OCI-M1 (cell line): Measurements from ENCODE around the gene AFF3.
"Not testable (repeated sequence)": the region's sequence is repeated elsewhere in the genome, so short reads cannot be mapped to it uniquely, and the experiment has no call there.

Experiments used
- DNase-seq: peaks from one replicate; lab custom pipeline; 2025; lab: John Stamatoyannopoulos, UW

Gene AFF3

DNA sequence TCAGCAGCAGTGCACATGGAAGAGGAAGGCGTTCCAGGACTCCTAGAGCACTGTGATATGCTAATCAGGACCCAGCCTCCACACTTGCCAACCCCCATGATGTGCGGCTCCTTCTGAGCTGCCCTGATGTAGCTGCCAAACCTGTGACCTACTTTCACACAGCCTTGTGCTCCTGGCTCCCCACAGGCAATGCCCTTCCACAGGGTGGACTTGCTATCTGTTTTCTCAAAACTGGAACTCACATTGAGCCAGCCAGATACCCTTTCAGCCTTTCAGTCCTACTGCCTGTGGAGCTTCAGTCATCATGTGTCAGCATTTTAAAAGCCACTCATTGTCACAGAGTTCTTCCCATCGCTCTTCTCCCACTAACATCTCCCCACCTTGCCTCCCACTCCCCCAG lies 181.6 kb downstream of the AFF3 start:
- DNase-seq: no peak

DNA sequence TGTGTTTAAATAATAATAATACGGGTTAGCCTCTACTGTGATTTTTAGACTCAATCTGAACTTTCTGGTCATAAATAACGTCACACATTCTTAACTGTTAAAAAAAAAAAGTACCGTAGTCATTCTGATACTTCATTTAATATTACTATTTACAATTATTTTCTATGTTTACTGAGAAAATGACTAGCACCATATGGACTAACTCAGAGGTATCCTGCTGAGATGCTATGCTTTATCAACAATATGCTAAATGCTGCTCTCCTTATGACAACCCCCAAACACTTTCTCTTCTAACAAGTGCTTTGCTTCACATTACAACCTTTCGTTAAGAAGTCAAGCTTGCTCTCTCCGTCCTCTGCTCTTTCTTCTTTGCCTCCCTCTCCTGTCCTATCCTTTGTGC lies 182.1 kb downstream of the AFF3 start:
- DNase-seq: no peak

- no peak for DNase-seq
Measured at GRCh38 chr2:99959261-99960014, 183.0 kb downstream of the AFF3 start.

GRCh38 chr2:99957332-99958133 lies 184.9 kb downstream of the AFF3 start:
- DNase-seq: no peak

DNA sequence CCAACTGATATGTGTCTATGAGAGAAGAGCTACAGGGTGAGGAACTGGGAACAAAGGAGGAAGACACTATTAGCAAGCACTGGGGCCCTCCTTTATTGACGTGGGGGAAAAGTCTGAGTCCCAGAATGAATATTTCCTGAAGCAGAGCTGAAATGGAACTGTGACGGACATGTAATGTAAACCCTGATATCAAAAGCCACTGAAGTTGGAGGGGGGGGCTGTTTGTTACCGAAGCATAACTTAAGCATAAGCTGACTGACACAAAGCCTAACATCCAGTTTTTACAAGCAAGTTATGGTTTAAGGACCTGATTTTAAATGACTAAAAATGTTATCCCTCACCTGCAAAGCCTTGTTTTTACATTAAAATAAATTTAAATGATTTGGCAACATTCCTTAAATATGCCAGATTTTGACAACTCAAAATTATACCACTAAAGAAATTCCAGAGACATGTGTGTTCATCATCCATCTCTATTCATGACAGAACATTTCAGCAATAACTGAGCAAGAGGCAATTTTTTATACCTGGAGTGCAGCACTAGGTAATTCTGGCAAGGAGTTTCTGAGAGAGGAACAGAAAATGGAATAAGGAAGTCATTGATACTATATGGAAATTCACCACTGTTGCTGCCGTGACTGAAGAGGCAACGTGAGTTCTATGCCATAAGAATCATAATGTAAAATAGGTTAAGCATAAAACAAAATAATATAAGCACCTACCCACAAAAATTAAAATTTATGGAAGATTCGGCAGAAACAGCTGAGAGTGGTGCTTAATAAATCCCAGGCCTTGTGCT lies 186.0 kb downstream of the AFF3 start:
- DNase-seq: no peak

DNA sequence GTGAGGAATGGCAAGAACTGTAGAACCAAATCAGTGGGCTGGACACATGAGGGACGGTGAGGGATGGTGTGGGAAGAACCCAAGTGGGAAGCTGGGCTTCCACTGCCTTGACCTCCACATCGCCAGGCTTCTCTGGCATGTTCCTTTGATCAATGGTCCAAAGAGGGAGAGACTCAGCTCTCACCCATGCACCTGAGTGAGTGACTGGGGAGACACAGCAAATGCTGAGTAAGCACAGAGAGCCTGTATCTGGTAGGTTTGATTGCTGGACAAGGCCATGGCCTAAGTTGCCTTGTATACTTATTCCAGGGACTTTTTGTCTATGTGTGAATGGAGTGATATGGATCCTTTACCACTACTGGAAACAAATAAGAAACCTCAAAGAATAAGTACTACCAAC lies 188.6 kb downstream of the AFF3 start:
- no peak for DNase-seq

DNA sequence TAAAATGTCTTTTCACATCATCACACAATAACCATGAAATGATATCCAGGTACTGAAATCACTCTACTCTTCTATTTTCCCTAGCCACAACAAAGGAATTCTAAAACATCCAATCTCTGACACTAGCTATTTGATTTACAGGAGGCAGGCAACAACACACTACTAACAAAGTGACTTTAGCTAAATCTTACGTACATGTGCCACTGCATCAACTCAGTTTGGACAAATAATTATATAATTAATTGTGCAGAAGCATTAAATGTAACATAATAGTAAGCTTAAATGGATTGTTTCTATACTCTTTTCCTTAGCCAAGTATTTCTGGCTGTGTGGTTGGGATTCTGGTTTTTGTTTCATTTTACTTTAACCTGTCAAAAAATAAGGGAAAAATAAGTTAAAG lies 192.4 kb downstream of the AFF3 start:
- no peak for DNase-seq

GRCh38 chr2:99949530-99949929 lies 192.9 kb downstream of the AFF3 start:
- no peak for DNase-seq

DNA sequence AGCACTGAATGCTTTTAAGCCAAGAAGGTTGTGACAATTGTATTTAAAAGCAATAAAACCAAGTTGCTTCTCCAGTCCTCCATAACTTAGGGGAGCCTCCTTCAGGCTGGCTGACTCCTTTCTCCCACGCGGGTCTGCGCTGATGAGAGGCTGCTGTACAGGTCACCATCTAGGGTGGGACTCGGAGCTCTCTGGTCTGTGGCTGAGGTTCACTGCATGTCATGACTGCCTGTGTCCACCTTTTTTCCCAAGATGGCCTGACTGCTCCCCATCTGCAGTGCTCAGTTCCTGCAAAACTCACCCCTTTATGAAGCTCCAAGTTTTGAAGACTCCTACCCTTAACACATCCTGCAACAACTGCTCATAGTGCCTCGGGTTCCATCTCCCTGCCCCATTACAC lies 194.4 kb downstream of the AFF3 start:
- no peak for DNase-seq

- not testable (repeated sequence) for DNase-seq
Measured at GRCh38 chr2:99947366-99947765, 195.0 kb downstream of the AFF3 start.

- DNase-seq: no peak
Measured at GRCh38 chr2:99944019-99944418, 198.4 kb downstream of the AFF3 start.

GRCh38 chr2:99942561-99943347 lies 199.6 kb downstream of the AFF3 start:
- DNase-seq: no peak

DNA sequence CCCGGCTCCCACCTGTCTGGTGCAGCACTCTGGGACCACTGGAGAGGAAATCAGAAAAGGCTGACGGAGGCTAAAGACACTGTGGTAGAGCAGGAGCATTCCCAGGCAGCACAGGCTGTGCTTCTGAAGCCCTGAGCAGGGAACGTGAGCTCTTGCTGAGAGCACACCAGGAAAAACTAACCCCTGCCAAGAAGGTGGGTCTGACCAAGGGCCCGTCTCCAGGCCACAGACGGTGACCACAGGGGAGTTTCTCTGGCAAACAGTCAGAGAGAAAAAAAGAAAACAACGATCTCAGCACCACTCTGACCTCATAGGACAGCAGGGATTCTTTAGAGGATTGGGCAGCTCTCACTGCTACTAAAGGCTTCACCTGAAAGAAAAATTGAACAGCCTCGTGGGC lies 201.4 kb downstream of the AFF3 start:
- no peak for DNase-seq

DNA sequence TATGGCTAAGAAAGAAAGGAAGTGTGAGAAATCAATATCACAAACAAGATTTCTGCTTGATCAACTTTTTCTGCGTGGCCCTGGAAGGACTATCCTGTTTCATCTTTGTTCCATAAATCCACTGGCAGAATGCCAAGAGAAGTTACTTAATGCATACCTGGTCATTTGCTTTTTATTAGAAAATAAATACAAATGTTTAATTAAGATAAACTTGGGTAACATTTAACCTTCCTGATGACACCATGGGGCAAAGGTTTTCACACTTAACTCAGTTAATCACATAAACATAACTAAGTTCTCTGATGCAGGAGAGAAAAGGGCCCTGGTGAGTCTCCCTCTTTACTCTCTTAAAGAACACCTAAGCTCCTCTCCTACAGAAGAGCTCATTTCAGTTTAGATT lies 203.3 kb downstream of the AFF3 start:
- DNase-seq: no peak

DNA sequence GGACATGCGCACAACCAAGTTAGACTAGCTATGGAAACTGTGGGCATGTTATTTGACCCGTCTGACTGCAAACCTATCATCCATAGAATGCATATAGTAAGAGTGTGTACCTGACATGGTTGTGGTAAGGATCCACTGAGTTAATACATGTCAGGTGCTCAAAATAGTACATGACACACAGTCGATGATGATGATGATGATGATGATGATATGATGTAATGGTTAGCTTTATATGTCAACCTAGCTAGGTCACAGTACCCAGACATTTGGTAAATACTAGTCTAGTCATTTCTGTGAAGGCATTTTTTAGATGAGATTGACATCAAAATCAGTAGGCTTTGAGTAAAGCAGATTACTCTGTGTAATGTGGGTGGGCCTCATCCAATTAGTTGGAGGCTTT lies 204.1 kb downstream of the AFF3 start:
- no peak for DNase-seq

DNA sequence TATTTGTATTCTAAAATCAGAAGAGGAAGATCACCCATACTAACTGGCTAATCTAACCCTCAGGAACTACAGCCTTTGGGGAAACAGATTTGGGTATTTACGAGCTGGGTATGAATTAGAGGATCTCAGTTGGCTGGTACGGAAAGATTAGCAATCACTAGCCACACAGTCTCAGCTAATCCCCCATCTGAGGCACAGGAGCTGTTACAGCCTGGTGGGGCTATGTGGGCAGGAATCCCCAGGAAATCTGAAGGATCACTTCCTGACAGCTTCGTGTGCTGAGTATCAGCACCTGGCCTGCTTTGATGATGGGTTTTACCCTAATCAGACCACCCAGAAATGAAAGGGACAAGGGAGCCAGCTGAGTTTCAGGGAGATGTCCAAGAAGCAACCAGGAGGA lies 206.3 kb downstream of the AFF3 start:
- DNase-seq: no peak

DNA sequence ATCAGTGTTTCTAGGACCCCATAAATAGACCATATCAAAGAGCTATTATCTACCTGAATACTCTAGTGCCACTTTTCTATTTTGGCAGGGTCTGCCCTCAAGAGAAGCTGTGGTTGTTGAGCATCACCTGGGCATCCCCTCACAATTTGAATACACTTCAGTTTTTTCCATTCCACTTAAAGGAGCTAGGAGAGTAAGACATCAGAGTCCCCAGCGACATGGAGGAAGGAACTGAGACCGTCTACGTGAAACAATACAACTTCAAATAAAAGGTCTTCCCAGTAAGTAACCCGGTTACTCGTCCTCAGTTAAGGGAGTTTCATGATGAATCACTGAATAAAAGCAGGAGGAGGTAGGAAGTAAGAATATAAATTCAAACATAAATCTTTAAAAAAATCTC lies 206.7 kb downstream of the AFF3 start:
- DNase-seq: no peak

- no peak for DNase-seq
Measured at GRCh38 chr2:99933894-99934650, 208.3 kb downstream of the AFF3 start.

GRCh38 chr2:99933491-99933890 lies 208.9 kb downstream of the AFF3 start:
- DNase-seq: not testable (repeated sequence)

GRCh38 chr2:99928470-99929053 lies 213.8 kb downstream of the AFF3 start:
- no peak for DNase-seq
